Retinal pigment epithelial cell (primary cell): Measurements from ENCODE around the gene PAK1.

ENCODE experiments used
- DNase-seq: peaks from one replicate; pipeline ENCODE4 v3.0.0-alpha.2; 2010; ENCODE audit warnings: low read depth
- H3K4me3 ChIP-seq: 2 replicates; pipeline ENCODE4 v1.5.1; 2011; ENCODE audit warnings: mild to moderate bottlenecking, low read length, control low read depth, moderate library complexity
- TF ChIP-seq, protein P1 (sequence below): conservative IDR thresholded peaks from 2 replicates; pipeline ENCODE4 v1.5.1; 2011; ENCODE audit warnings: low read depth, low read length, control low read depth, inconsistent platforms

The PAK1 gene

DNA sequence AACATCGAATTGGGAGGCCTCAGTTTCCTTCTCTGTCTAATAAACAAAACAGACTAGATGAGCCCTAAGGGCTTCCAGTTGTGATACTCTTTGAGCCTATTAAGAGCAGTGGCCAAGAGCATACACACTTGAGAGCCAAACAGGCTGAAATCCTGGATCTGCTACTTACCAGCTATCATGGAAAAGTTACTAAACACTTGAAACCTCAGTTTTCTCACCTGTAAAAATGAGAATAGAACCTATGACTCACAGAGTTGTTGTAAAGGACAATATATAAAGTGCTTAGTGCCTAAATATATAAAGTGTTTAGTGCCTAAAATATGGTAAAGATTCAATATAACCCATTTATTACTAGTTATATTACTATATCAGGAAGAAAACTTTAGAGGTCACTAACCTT, 148.7 kb downstream of the PAK1 start:
- TF ChIP-seq, protein P1, sequence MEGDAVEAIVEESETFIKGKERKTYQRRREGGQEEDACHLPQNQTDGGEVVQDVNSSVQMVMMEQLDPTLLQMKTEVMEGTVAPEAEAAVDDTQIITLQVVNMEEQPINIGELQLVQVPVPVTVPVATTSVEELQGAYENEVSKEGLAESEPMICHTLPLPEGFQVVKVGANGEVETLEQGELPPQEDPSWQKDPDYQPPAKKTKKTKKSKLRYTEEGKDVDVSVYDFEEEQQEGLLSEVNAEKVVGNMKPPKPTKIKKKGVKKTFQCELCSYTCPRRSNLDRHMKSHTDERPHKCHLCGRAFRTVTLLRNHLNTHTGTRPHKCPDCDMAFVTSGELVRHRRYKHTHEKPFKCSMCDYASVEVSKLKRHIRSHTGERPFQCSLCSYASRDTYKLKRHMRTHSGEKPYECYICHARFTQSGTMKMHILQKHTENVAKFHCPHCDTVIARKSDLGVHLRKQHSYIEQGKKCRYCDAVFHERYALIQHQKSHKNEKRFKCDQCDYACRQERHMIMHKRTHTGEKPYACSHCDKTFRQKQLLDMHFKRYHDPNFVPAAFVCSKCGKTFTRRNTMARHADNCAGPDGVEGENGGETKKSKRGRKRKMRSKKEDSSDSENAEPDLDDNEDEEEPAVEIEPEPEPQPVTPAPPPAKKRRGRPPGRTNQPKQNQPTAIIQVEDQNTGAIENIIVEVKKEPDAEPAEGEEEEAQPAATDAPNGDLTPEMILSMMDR, result no peak
- DNase-seq, result no peak

DNA sequence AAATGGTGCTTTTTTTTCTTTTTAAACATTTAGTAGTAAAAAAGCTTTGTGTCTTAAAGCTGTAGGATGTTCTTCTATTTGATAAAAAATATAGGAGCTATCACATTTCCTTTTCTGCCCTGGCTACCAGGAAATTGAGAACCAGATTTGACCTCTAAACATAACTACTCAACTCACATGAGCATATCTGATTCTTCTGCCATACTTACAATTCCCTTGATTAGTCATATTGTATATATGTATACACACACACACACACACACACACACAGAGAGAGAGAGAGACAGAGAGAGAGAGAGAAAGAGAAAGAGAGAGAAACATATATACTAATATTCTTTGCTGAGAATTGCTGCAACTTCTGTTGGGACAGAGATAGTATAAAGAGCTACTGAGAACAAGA, 149.4 kb downstream of the PAK1 start:
- DNase-seq, result no peak
- TF ChIP-seq, protein P1, result no peak
- no peak overlapping the region for H3K4me3 ChIP-seq

More for the DNA sequence above, 148.7 kb downstream of the PAK1 start:
- no peak overlapping the region for H3K4me3 ChIP-seq

DNA sequence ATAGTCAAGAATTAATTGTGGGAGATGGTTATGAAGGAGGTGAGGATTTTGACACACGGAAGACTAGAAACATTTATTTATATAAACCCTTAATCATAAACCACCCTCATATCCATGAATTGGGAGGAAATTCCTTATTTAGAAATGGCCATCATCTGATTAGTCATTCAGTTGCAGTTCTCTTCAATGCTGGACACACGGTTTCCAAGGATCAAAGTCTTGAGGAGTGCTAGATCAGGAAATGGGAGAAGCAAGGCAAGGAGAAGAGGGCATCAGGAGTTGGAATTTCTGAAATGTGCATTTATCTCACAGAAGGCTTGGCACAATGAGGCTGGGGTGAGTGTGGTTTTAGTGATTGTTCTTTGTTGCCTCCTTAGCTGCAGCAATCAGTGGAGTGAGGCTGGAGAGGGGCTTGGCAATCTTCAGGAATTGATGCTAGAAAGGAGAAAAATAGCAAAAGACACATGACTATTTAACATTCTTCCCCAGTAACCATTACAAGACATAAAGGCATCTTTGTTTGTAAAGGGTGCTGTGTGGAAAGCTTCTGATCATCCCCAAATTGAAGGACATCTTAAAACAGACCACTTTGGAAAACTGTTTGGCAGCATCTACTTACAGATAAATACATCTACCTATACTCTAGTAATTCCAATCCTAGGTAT, 150.8 kb downstream of the PAK1 start:
- no peak for DNase-seq
- TF ChIP-seq, protein P1, result no peak
- no peak overlapping the region for H3K4me3 ChIP-seq

DNA sequence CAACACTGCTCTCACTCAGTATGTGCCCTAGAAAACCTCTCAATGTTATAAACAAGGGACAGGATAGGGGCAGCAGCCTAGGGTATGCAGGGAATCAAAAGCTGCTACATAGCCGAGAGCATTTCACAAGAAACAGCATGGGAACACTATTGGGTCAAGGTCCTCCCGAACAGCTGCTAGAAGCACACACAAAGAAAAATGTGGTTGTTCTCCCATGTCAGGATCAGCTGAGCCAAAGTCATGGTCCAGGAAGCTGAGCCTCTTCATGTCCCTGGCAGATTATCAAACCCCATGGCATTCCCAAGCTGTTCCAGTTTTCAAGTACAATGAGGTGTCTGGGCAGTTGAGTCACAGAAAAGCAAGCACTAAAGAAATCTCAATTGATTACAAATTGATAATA, 151.4 kb downstream of the PAK1 start:
- DNase-seq, result no peak
- no peak overlapping the region for H3K4me3 ChIP-seq
- TF ChIP-seq, protein P1, result no peak

DNA sequence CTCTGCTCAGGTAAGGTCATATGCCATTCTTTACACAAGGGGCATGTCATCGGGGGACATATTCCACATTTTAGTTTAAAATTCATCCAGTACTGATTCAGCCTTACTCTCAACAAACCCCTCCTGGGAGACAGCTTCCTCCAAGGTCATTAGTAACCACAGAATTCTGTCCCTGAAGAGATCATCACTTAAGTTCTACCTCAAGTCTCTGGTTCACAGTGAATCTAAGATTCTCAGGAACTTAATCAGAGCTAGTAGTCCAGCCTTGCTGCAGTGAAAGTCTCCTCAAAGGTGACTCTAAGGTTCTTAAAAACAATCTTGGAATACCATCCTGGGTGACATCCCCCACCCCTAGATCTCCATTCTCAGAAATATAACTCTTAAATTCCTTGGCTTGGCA, 153.5 kb downstream of the PAK1 start:
- TF ChIP-seq, protein P1, result no peak
- no peak overlapping the region for H3K4me3 ChIP-seq
- no peak for DNase-seq

DNA sequence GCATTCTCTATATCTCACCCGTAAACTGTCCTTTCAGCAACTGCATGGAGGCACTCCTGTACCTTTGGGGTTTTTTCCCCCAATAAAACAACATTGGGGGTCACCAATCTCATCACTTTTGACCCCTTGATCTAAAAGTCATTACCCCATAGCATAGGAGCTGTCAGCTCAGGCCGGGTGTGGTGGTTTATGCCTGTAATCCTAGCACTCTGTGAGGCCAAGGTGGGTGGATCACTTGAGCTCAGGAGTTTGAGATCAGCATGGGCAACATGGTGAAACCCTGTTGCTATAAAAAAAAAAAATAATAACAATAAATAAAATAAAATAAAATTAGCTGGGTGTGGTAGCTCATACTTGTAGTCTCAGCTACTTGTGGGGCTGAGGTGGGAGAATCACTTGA, 155.3 kb downstream of the PAK1 start:
- H3K4me3 ChIP-seq, result no peak overlapping the region
- DNase-seq, result no peak
- TF ChIP-seq, protein P1, result no peak

DNA sequence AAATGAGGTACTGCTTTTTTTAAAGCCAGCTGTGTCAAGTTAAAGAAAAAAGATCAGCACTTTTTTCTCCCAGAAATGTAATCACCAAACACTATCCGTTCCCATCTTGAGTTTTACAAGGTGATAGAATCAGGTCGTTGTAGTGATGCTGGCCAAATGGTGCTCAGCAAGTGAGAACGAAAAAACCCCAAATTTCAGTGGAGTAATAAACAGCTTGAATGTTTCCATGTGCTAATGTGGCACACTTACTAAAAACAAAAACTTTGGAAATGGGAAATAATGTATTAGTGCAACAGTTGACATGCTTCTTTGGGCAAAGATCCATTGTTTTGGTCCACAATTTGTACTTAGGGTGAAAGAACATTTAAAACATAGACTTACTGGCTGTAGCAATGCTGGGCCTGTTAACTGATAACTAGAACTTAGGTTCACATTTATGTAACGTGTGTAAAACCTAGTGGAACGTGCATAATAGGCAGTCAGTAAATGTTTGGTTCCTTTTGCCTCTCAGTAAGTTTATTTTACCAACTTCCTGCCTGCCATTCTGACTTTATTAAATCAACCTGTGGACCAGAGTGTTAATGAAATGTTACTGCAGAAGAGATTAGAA, 157.1 kb downstream of the PAK1 start:
- H3K4me3 ChIP-seq, result no peak overlapping the region
- TF ChIP-seq, protein P1, result no peak
- DNase-seq, result no peak
